ENCODE measurements around the gene DDIT3.

DDIT3 gene

GRCh38 chr12:57470286-57470969, 49.9 kb downstream of the DDIT3 start:
- DNase-seq (ENCODE audit: low read depth in 1 of 2, low spot score in 1 of 2) = no peak

GRCh38 chr12:57469296-57470164, 50.8 kb downstream of the DDIT3 start:
- no peak for DNase-seq (ENCODE audit: low read depth in 1 of 2, low spot score in 1 of 2)

GRCh38 chr12:57467915-57468314, 52.4 kb downstream of the DDIT3 start:
- DNase-seq (ENCODE audit: low read depth in 1 of 2, low spot score in 1 of 2) = no peak

- no peak for DNase-seq (ENCODE audit: low read depth in 1 of 2, low spot score in 1 of 2)
Observed at GRCh38 chr12:57467212-57467874, 53.0 kb downstream of the DDIT3 start.
